SK-N-SH treated with all-trans-retinoic acid at 6 μM for 48 hours (cell line): Measurements from ENCODE around the gene FAM174B.

ENCODE experiments used
- ATAC-seq: fragments of 200-7000 bp; cut with Tn5 transposase; 3 replicates; pipeline ENCODE4 v1.9.1; 2020; ENCODE audit warnings: mild to moderate bottlenecking, moderate library complexity
- ARNTL ChIP-seq: fragments of 450-650 bp; formaldehyde crosslinking; IDR thresholded peaks from 2 replicates; pipeline ENCODE4 v1.5.0; 2020; ENCODE audit warnings: low read depth, mild to moderate bottlenecking, moderate library complexity, borderline replicate concordance
- BACH2 ChIP-seq: fragments of 250-450 bp; sonication (Bioruptor Pico); IDR thresholded peaks from 2 replicates; pipeline ENCODE4 v1.9.0; 2021; ENCODE audit warnings: mild to moderate bottlenecking, borderline replicate concordance
- CREB5 ChIP-seq: fragments of 250-450 bp; sonication (Bioruptor Pico); IDR thresholded peaks from 2 replicates; pipeline ENCODE4 v1.5.1; 2020; ENCODE audit warnings: low read depth, mild to moderate bottlenecking, moderate library complexity
- CSDC2 ChIP-seq: fragments of 250-450 bp; sonication (Bioruptor Pico); IDR thresholded peaks from 2 replicates; pipeline ENCODE4 v1.5.0; 2020; ENCODE audit warnings: mild to moderate bottlenecking, moderate library complexity
- CSRNP3 ChIP-seq: fragments of 250-450 bp; sonication (Bioruptor Pico); IDR thresholded peaks from 2 replicates; pipeline ENCODE4 v1.5.1; 2021; ENCODE audit warnings: mild to moderate bottlenecking, moderate library complexity
- ESRRG ChIP-seq: fragments of 250-450 bp; sonication (Bioruptor Pico); IDR thresholded peaks from 2 replicates; pipeline ENCODE4 v1.6.1; 2021; ENCODE audit warnings: mild to moderate bottlenecking
- GLIS3 ChIP-seq: fragments of 250-450 bp; sonication (Bioruptor Pico); IDR thresholded peaks from 2 replicates; pipeline ENCODE4 v1.5.0; 2020; ENCODE audit warnings: mild to moderate bottlenecking, moderate library complexity
- OSR1 ChIP-seq: fragments of 250-450 bp; sonication (Bioruptor Pico); IDR thresholded peaks from 2 replicates; pipeline ENCODE4 v1.8.0; 2022; ENCODE audit warnings: moderate library complexity, mild to moderate bottlenecking, inconsistent platforms
- PATZ1 ChIP-seq: fragments of 250-450 bp; sonication (Bioruptor Pico); IDR thresholded peaks from 2 replicates; pipeline ENCODE4 v1.8.0; 2020; ENCODE audit warnings: mild to moderate bottlenecking, moderate library complexity, borderline replicate concordance
- POU6F1 ChIP-seq: fragments of 250-450 bp; sonication (Bioruptor Pico); IDR thresholded peaks from 2 replicates; pipeline ENCODE4 v1.8.0; 2021; ENCODE audit warnings: low read depth, mild to moderate bottlenecking, moderate library complexity, borderline replicate concordance
- PPARA ChIP-seq: fragments of 250-450 bp; sonication (Bioruptor Pico); IDR thresholded peaks from 2 replicates; pipeline ENCODE4 v1.5.0; 2020; ENCODE audit warnings: mild to moderate bottlenecking, borderline replicate concordance
- RARB ChIP-seq: fragments of 250-450 bp; sonication (Bioruptor Pico); IDR thresholded peaks from 2 replicates; pipeline ENCODE4 v1.8.0; 2021; ENCODE audit warnings: mild to moderate bottlenecking, moderate library complexity
- SNAI2 ChIP-seq: fragments of 250-450 bp; sonication (Bioruptor Pico); IDR thresholded peaks from 2 replicates; pipeline ENCODE4 v1.5.0; 2020; ENCODE audit warnings: mild to moderate bottlenecking, moderate library complexity
- TCF4 ChIP-seq: fragments of 250-450 bp; sonication (Bioruptor Pico); IDR thresholded peaks from 2 replicates; pipeline ENCODE4 v1.8.0; 2021; ENCODE audit warnings: mild to moderate bottlenecking, moderate library complexity, borderline replicate concordance
- TOX ChIP-seq: fragments of 250-450 bp; sonication (Bioruptor Pico); IDR thresholded peaks from 2 replicates; pipeline ENCODE4 v1.8.0; 2021; ENCODE audit warnings: mild to moderate bottlenecking, moderate library complexity, borderline replicate concordance
- TSHZ2 ChIP-seq: fragments of 250-450 bp; sonication (Bioruptor Pico); IDR thresholded peaks from 2 replicates; pipeline ENCODE4 v1.5.0; 2020; ENCODE audit warnings: mild to moderate bottlenecking, moderate library complexity
- ZC3H10 ChIP-seq: fragments of 250-450 bp; sonication (Bioruptor Pico); IDR thresholded peaks from 2 replicates; pipeline ENCODE4 v1.5.1; 2021; ENCODE audit warnings: mild to moderate bottlenecking, moderate library complexity
- ZFP30 ChIP-seq: fragments of 450-650 bp; formaldehyde crosslinking; IDR thresholded peaks from 2 replicates; pipeline ENCODE4 v1.5.0; 2022; ENCODE audit warnings: mild to moderate bottlenecking, moderate library complexity
- ZNF565 ChIP-seq: fragments of 450-650 bp; formaldehyde crosslinking; conservative IDR thresholded peaks from 2 replicates; pipeline ENCODE4 v1.5.0; 2020; ENCODE audit warnings: low read depth, mild to moderate bottlenecking, moderate library complexity
- ZNF70 ChIP-seq: fragments of 450-650 bp; formaldehyde crosslinking; IDR thresholded peaks from 2 replicates; pipeline ENCODE4 v1.5.0; 2020; ENCODE audit warnings: mild to moderate bottlenecking, moderate library complexity
- ZNF8 ChIP-seq: fragments of 450-650 bp; formaldehyde crosslinking; IDR thresholded peaks from 2 replicates; pipeline ENCODE4 v1.5.0; 2020; ENCODE audit warnings: mild to moderate bottlenecking, moderate library complexity

Gene FAM174B

GRCh38 chr15:92576597-92577200 lies 78.9 kb downstream of the FAM174B start:
- no peak for ATAC-seq
- TF ChIP-seq ZNF8 = no peak
- TF ChIP-seq ZFP30 = no peak
- TF ChIP-seq GLIS3 (CRISPR knock-in tag) = no peak
- no peak for TF ChIP-seq OSR1
- no peak for TF ChIP-seq TOX
- TF ChIP-seq TSHZ2 (CRISPR knock-in tag) = no peak
- TF ChIP-seq ZNF70 (CRISPR knock-in tag) = no peak
- no peak for TF ChIP-seq ZNF565
- no peak for TF ChIP-seq TCF4
- TF ChIP-seq ESRRG (CRISPR knock-in tag) = no peak
- no peak for TF ChIP-seq RARB (CRISPR knock-in tag)

GRCh38 chr15:92574566-92574965 lies 81.0 kb downstream of the FAM174B start:
- no peak for ATAC-seq
- TF ChIP-seq ZNF565 (no peak), CSDC2 (CRISPR knock-in tag) (no peak), CSRNP3 (no peak), ZNF70 (CRISPR knock-in tag) (no peak), TSHZ2 (CRISPR knock-in tag) (no peak), POU6F1 (CRISPR knock-in tag) (no peak), ZC3H10 (CRISPR knock-in tag) (no peak), ESRRG (CRISPR knock-in tag) (no peak), CREB5 (CRISPR knock-in tag) (no peak), ZNF8 (no peak), RARB (CRISPR knock-in tag) (no peak), OSR1 (no peak), PATZ1 (no peak), SNAI2 (CRISPR knock-in tag) (no peak), ARNTL (CRISPR knock-in tag) (no peak), TOX (no peak), PPARA (CRISPR knock-in tag) (no peak), GLIS3 (CRISPR knock-in tag) (no peak), BACH2 (CRISPR knock-in tag) (no peak), ZFP30 (no peak)
